ENCODE measurements around the gene UGT3A2.

The UGT3A2 gene

GRCh38 chr5:36055984-36056383 is 10.7 kb downstream of the UGT3A2 start:
- no peak overlapping the region for H3K4me3 ChIP-seq (ENCODE audit: low read depth, low read length)
- no peak for DNase-seq (ENCODE audit: low read depth)
- TF ChIP-seq CTCF (conservative IDR thresholded peaks at IDR 0.05; ENCODE audit: low read depth, low read length) = no peak

- TF ChIP-seq CTCF (conservative IDR thresholded peaks at IDR 0.05; ENCODE audit: low read depth, low read length) = no peak
- no peak overlapping the region for H3K4me3 ChIP-seq (ENCODE audit: low read depth, low read length)
- DNase-seq (ENCODE audit: low read depth) = no peak
Observed at GRCh38 chr5:36054647-36055046, 12.0 kb downstream of the UGT3A2 start.

GRCh38 chr5:36052538-36052937 is 14.1 kb downstream of the UGT3A2 start:
- DNase-seq (ENCODE audit: low read depth) = no peak
- no peak overlapping the region for H3K4me3 ChIP-seq (ENCODE audit: low read depth, low read length)
- no peak for TF ChIP-seq CTCF (conservative IDR thresholded peaks at IDR 0.05; ENCODE audit: low read depth, low read length)

GRCh38 chr5:36049949-36050348 is 16.7 kb downstream of the UGT3A2 start:
- TF ChIP-seq CTCF (conservative IDR thresholded peaks at IDR 0.05; ENCODE audit: low read depth, low read length) = no peak
- DNase-seq (ENCODE audit: low read depth) = no peak
- H3K4me3 ChIP-seq (ENCODE audit: low read depth, low read length) = no peak overlapping the region

GRCh38 chr5:36047384-36048160 is 19.1 kb downstream of the UGT3A2 start:
- no peak overlapping the region for H3K4me3 ChIP-seq (ENCODE audit: low read depth, low read length)
- TF ChIP-seq CTCF (conservative IDR thresholded peaks at IDR 0.05; ENCODE audit: low read depth, low read length) = no peak
- DNase-seq (ENCODE audit: low read depth) = no peak

- H3K4me3 ChIP-seq (ENCODE audit: low read depth, low read length) = no peak overlapping the region
- TF ChIP-seq CTCF (conservative IDR thresholded peaks at IDR 0.05; ENCODE audit: low read depth, low read length) = no peak
- DNase-seq (ENCODE audit: low read depth) = no peak
Observed at GRCh38 chr5:36045895-36046294, 20.8 kb downstream of the UGT3A2 start.

GRCh38 chr5:36041537-36041845 is 25.2 kb downstream of the UGT3A2 start:
- DNase-seq (ENCODE audit: low read depth) = no peak
- TF ChIP-seq CTCF (conservative IDR thresholded peaks at IDR 0.05; ENCODE audit: low read depth, low read length) = no peak
- no peak overlapping the region for H3K4me3 ChIP-seq (ENCODE audit: low read depth, low read length)
